Neutrophil (primary cell): Measurements from ENCODE around the gene FKBP3.

Experiments
- H3K27ac ChIP-seq: fragments of 200-600 bp; sonication (generic); 2 replicates; pipeline ENCODE4 v1.5.1; 2016; ENCODE audit warnings: mild to moderate bottlenecking, moderate library complexity
- H3K27me3 ChIP-seq: fragments of 200-600 bp; sonication (generic); 2 replicates; pipeline ENCODE4 v1.6.0; 2016; ENCODE audit warnings: mild to moderate bottlenecking
- H3K36me3 ChIP-seq: fragments of 200-600 bp; sonication (generic); 2 replicates; pipeline ENCODE4 v1.5.1; 2017
- H3K4me1 ChIP-seq, 2 experiments: fragments of 200-600 bp in 1 of 2; sonication (generic) in 1 of 2; 1 replicate in 1 of 2; 2 replicates in 1 of 2; pipeline versions ENCODE4 v1.5.1 to v1.6.1; 2013 to 2016; ENCODE audit warnings: low read depth in 1 of 2, low read length in 1 of 2, mild to moderate bottlenecking in 1 of 2, moderate library complexity in 1 of 2; ENCODE audit not compliant: control insufficient read depth in 1 of 2, insufficient read depth in 1 of 2
- H3K4me3 ChIP-seq, 2 experiments: fragments of 200-600 bp in 1 of 2; sonication (generic) in 1 of 2; 1 replicate in 1 of 2; 2 replicates in 1 of 2; pipeline ENCODE4 v1.5.1; 2013 to 2016; ENCODE audit warnings: low read depth in 1 of 2, low read length in 1 of 2, mild to moderate bottlenecking in 1 of 2, moderate library complexity in 1 of 2
- H3K9me3 ChIP-seq: fragments of 200-600 bp; sonication (generic); 2 replicates; pipeline ENCODE4 v1.5.1; 2016
- TF ChIP-seq, protein P1 (sequence below): fragments of 200-600 bp; sonication (generic); IDR thresholded peaks from 2 replicates; pipeline ENCODE4 v1.5.1; 2016; ENCODE audit warnings: antibody characterized with exemption

The FKBP3 gene

DNA sequence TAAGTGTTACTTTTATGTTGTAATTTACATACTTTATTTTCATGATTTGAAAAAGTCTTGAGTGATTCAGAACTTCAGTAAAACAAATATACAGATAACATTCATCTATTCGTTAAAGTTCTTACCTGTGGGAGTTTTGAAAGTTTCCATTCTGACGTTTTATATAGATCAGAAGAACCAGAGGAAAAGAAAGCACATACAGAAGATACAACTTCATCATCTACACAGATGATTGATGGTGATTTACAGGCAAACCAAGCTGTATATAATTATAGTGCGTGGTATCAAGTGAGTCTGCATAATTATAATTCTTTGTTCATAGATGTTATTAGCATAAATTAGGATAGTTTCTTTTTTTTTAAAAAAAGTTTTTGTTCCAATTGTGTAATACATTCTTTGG is 20.0 kb downstream of the FKBP3 start:
- Histone ChIP-seq H3K4me1 (no peaks in the 10 kb centered on the region), H3K27me3 (no peaks in the 10 kb centered on the region), H3K4me3 (no peak overlapping the region), H3K36me3 (peaks cover 85% of the 10 kb centered on the region), H3K27ac (no peak overlapping the region), H3K9me3 (no peaks in the 10 kb centered on the region)
- TF ChIP-seq, protein P1, sequence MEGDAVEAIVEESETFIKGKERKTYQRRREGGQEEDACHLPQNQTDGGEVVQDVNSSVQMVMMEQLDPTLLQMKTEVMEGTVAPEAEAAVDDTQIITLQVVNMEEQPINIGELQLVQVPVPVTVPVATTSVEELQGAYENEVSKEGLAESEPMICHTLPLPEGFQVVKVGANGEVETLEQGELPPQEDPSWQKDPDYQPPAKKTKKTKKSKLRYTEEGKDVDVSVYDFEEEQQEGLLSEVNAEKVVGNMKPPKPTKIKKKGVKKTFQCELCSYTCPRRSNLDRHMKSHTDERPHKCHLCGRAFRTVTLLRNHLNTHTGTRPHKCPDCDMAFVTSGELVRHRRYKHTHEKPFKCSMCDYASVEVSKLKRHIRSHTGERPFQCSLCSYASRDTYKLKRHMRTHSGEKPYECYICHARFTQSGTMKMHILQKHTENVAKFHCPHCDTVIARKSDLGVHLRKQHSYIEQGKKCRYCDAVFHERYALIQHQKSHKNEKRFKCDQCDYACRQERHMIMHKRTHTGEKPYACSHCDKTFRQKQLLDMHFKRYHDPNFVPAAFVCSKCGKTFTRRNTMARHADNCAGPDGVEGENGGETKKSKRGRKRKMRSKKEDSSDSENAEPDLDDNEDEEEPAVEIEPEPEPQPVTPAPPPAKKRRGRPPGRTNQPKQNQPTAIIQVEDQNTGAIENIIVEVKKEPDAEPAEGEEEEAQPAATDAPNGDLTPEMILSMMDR, result no peak

DNA sequence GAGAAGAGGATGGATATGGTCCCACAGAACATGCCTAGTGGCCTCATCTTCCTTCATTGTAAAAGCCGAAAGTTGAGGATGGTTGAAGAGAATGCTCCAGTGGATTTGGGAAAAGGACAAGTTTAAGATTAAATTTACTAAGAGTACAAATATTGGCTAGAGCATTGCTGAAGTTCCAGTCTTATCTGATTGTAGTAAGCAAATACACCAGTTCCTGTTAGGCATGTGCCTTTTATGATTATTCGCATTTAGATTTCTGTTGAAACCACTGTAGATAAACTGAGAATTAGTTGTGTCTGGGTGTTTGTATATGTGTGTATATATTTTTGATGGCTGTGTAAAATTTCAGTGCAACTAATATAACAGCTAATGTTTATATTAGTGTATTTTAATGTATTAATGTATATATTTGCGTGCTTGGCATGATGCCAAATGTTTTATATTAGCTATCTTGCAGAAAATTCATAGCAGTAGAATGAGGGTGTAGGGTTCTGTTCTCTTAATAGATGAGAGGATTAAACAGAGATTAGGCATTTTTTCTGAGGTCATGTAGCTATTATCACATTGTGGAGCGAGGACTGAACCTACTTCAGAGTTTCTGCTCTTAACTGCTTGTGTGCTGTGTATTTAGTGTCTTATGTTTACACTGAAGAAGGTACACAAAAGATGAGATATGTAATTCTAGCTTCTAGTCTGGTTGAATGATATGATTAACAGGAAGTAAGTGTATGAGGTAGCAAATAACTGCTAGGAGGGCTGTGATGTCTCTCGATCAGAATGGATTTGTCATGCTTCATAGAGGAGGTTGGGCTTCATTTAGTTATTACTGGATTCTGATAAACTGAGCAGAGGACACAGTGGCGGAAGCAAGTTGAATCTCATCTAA is 21.1 kb downstream of the FKBP3 start:
- no peaks in the 10 kb centered on the region for H3K4me1 ChIP-seq
- no peak overlapping the region for H3K27ac ChIP-seq
- no peak overlapping the region for H3K4me3 ChIP-seq
- peaks cover 79% of the 10 kb centered on the region for H3K36me3 ChIP-seq
- no peaks in the 10 kb centered on the region for H3K9me3 ChIP-seq
- H3K27me3 ChIP-seq, result no peaks in the 10 kb centered on the region
- TF ChIP-seq, protein P1, result no peak

DNA sequence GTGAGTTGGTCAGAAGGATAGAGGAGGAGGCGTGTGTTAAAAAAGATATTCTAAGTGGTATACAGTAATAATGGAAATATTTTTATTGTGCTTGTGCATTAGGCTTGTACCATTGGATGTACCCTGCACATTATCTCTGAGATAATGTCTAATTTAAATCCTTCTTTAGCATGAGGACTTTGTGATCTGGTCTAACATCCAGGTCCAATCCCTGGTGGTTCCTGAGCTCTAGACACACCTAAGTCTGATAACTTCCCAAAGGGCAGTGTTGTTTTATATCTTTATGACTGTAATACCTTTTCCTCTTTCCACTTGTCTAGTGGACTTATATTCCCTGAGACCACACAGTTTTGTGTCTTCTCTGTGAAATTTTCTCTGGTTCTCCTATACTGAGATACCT is 29.7 kb downstream of the FKBP3 start:
- peaks cover 31% of the 10 kb centered on the region for H3K36me3 ChIP-seq
- no peaks in the 10 kb centered on the region for H3K27me3 ChIP-seq

DNA sequence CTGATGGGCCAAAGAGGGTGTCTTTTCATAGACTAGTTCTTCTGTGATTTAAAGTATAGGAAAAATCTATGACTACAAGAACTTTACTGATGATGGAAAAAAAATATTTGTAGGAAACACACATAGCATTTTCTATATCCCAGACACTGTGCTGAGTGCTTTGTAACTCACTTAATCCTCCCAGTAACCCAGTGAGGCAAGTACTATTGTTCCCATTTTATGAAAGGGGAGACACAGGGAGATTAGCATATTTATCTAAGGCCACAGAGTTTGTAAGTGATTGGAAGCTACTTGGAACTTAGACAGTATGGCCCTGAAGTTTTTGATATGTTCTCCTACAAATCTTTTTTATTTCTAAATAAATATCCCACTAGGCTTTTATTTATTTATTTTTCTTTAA is 30.5 kb downstream of the FKBP3 start:
- TF ChIP-seq, protein P1, result no peak
- Histone ChIP-seq H3K4me3 (no peak overlapping the region), H3K27me3 (no peaks in the 10 kb centered on the region), H3K36me3 (peaks cover 29% of the 10 kb centered on the region), H3K9me3 (no peaks in the 10 kb centered on the region), H3K4me1 (no peaks in the 10 kb centered on the region), H3K27ac (no peak overlapping the region)

More for the DNA sequence above, 29.7 kb downstream of the FKBP3 start:
- H3K4me1 ChIP-seq, result no peaks in the 10 kb centered on the region
- H3K27ac ChIP-seq, result no peak overlapping the region
- H3K9me3 ChIP-seq, result no peaks in the 10 kb centered on the region
- TF ChIP-seq, protein P1, result no peak
- no peak overlapping the region for H3K4me3 ChIP-seq

DNA sequence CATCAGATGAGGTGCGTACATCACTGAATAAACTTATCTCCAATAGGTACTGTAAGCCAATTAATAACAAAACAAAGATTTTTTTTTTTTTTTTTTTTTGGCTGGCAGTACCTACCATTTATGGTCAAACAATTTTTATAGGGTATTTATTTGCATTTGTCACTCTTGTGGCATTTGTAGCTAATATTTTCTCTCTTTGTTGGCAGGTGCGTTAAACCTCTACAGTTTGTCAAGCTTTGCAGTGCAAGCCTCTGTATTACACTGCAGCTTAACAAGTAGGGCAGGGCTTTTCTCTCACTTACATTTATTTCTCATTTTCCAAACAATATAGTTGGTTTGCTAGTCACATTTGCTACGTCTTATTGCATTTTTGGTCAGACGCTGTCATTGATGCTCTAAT is 38.1 kb downstream of the FKBP3 start:
- Histone ChIP-seq H3K27ac (no peak overlapping the region), H3K27me3 (no peaks in the 10 kb centered on the region), H3K36me3 (peaks cover 27% of the 10 kb centered on the region), H3K9me3 (no peaks in the 10 kb centered on the region), H3K4me3 (no peak overlapping the region), H3K4me1 (peaks cover 0 to 7% of the 10 kb centered on the region in 2 experiments)
- TF ChIP-seq, protein P1, result no peak
